Measurements from ENCODE around the gene INPP5A.

DNA sequence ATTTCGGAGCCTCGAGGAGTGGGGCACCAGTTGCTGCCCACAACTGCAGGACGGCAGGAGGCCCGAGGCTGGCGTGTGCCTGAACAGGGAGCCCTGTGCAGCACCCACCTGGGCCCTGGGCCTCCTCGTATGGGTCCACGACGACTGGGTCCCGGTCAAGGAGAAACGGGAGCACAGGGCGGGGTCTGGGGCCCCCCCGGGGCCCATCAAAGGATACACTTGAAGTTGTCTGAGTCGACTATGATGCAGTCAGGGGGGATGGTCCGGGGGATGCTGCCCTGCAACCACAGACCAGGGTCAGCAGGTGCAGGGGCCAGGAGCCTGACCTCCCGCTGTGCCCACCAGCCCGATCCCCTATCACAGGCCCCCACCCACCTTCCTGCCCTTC is 276.9 kb downstream of the INPP5A start:
- TF ChIP-seq CTCF (IDR thresholded peaks at IDR 0.05) (no peak), POLR2A (IDR thresholded peaks at IDR 0.05) (no peak), EP300 (IDR thresholded peaks at IDR 0.05) (no peak)

Measured in upper lobe of left lung (tissue), 4 donors.